ENCODE data around the gene WDR36. TPM values are rescaled to one million over a fixed set of nuclear protein-coding genes. Genes with fewer than 3 reads are reported as not detected.

The WDR36 gene
- polyA plus RNA-seq, 3 donors: 7.2 to 8.7 (median 8.2) TPM

- peak in 2 of 3 donors; percentile 27 to 61 for DNase-seq
- Mint-ChIP-seq H3K36me3 (peaks cover 0 to 2% of the 10 kb centered on the region in 2 donors), H3K4me3 (peak overlapping the region; percentile 63 to 80), H3K27me3 (ENCODE audit: low read depth in 3 of 3) (peaks cover 25 to 35% (median 27%) of the 10 kb centered on the region in 3 donors), H3K9me3 (peaks cover 0 to 5% (median 2%) of the 10 kb centered on the region in 7 donors), H3K4me1 (peaks cover 51% of the 10 kb centered on the region), H3K27ac (peak overlapping the region; percentile 31 to 84 (median 79))
- intact Hi-C loops (cut with micrococcal nuclease): no loop called here
- H3K27me3 ChIP-seq (ENCODE audit: control insufficient read depth in 2 of 2, insufficient read depth in 2 of 2, low read length in 2 of 2): peaks cover 24 to 32% of the 10 kb centered on the region in 2 donors
- peaks cover 33 to 43% of the 10 kb centered on the region in 2 donors for H3K4me1 ChIP-seq (ENCODE audit: control insufficient read depth in 1 of 2, insufficient read depth in 2 of 2, low read length in 2 of 2)
- no peak for TF ChIP-seq CTCF (IDR thresholded peaks at IDR 0.05)
- H3K9me3 ChIP-seq (replicated peaks in 1 of 2; ENCODE audit: control insufficient read depth in 1 of 2, insufficient read depth in 1 of 2, low read length in 2 of 2): peaks cover 0 to 5% of the 10 kb centered on the region in 2 donors
- H2AFZ ChIP-seq (ENCODE audit: insufficient read depth, low read depth, low read length, poor library complexity, severe bottlenecking): peak overlapping the region; percentile 14
- peak overlapping the region in 1 of 2 donors; percentile 42 for H3K27ac ChIP-seq (ENCODE audit: low read depth in 1 of 2, low read length in 2 of 2)
- peak overlapping the region; percentile 51 for H3K4me2 ChIP-seq (replicated peaks; ENCODE audit: extremely low read depth, low read length, poor library complexity, severe bottlenecking)
- no peaks in the 10 kb centered on the region for H3K36me3 ChIP-seq (replicated peaks in 1 of 2; ENCODE audit: control insufficient read depth in 1 of 2, insufficient read depth in 2 of 2, low read length in 2 of 2)
- no peaks in the 10 kb centered on the region for H3K79me2 ChIP-seq (ENCODE audit: insufficient read depth, low read length)
- WGBS (ENCODE audit: insufficient coverage): no CpG with 5 or more reads among the region's 1 CpG
- H4K20me1 ChIP-seq (ENCODE audit: insufficient read depth, low read length): no peaks in the 10 kb centered on the region
- peak overlapping the region in 2 of 3 experiments; percentile 25 to 54 for H3K4me3 ChIP-seq (replicated peaks in 1 of 3; ENCODE audit: low read depth in 2 of 3, low read length in 3 of 3)
- no peak overlapping the region for H3K9ac ChIP-seq (ENCODE audit: insufficient read depth, low read length, poor library complexity, severe bottlenecking)
Measured at GRCh38 chr5:111076091-111076490, 16.1 kb upstream of the WDR36 start.

GRCh38 chr5:111077678-111078077 is 14.5 kb upstream of the WDR36 start:
- peaks cover 33 to 43% of the 10 kb centered on the region in 2 donors for H3K4me1 ChIP-seq (ENCODE audit: control insufficient read depth in 1 of 2, insufficient read depth in 2 of 2, low read length in 2 of 2)
- peaks cover 9 to 19% (median 11%) of the 10 kb centered on the region in 3 donors for H3K27me3 Mint-ChIP-seq (ENCODE audit: low read depth in 3 of 3)
- peaks cover 0 to 4% (median 2%) of the 10 kb centered on the region in 7 donors for H3K9me3 Mint-ChIP-seq
- no peak overlapping the region for H3K27ac ChIP-seq (ENCODE audit: low read depth in 1 of 2, low read length in 2 of 2)
- peaks cover 0 to 2% of the 10 kb centered on the region in 2 donors for H3K36me3 Mint-ChIP-seq
- no peak overlapping the region for H2AFZ ChIP-seq (ENCODE audit: insufficient read depth, low read depth, low read length, poor library complexity, severe bottlenecking)
- no peak overlapping the region for H3K27ac Mint-ChIP-seq
- TF ChIP-seq CTCF (IDR thresholded peaks at IDR 0.05): no peak
- no peaks in the 10 kb centered on the region for H4K20me1 ChIP-seq (ENCODE audit: insufficient read depth, low read length)
- no peak overlapping the region for H3K9ac ChIP-seq (ENCODE audit: insufficient read depth, low read length, poor library complexity, severe bottlenecking)
- no peak for DNase-seq
- H3K79me2 ChIP-seq (ENCODE audit: insufficient read depth, low read length): no peaks in the 10 kb centered on the region
- intact Hi-C loops (cut with micrococcal nuclease): no loop called here
- H3K36me3 ChIP-seq (replicated peaks in 1 of 2; ENCODE audit: control insufficient read depth in 1 of 2, insufficient read depth in 2 of 2, low read length in 2 of 2): no peaks in the 10 kb centered on the region
- H3K27me3 ChIP-seq (ENCODE audit: control insufficient read depth in 2 of 2, insufficient read depth in 2 of 2, low read length in 2 of 2): peaks cover 8 to 17% of the 10 kb centered on the region in 2 donors
- no peak overlapping the region for H3K4me2 ChIP-seq (replicated peaks; ENCODE audit: extremely low read depth, low read length, poor library complexity, severe bottlenecking)
- H3K4me3 ChIP-seq (replicated peaks in 1 of 3; ENCODE audit: low read depth in 2 of 3, low read length in 3 of 3): no peak overlapping the region
- WGBS (ENCODE audit: insufficient coverage): no CpG with 5 or more reads among the region's 2 CpGs
- no peak overlapping the region for H3K4me3 Mint-ChIP-seq
- H3K4me1 Mint-ChIP-seq: peaks cover 48% of the 10 kb centered on the region
- peaks cover 0 to 2% of the 10 kb centered on the region in 2 donors for H3K9me3 ChIP-seq (replicated peaks in 1 of 2; ENCODE audit: control insufficient read depth in 1 of 2, insufficient read depth in 1 of 2, low read length in 2 of 2)

Measured in CD14-positive monocyte (primary cell).